ENCODE measurements around the gene MAP3K5.
"Not testable (repeated sequence)": the region's sequence is repeated elsewhere in the genome, so short reads cannot be mapped to it uniquely, and the experiment has no call there.

MAP3K5 gene

GRCh38 chr6:136701045-136701444, 91.2 kb downstream of the MAP3K5 start:
- no peak for TF ChIP-seq CTCF (IDR thresholded peaks at IDR 0.05; ENCODE audit: borderline replicate concordance, insufficient read depth, low read depth, low read length)
- no peak overlapping the region for H3K4me3 ChIP-seq (ENCODE audit: low read depth, low read length)

GRCh38 chr6:136699358-136699757, 92.9 kb downstream of the MAP3K5 start:
- no peak for TF ChIP-seq CTCF (IDR thresholded peaks at IDR 0.05; ENCODE audit: borderline replicate concordance, insufficient read depth, low read depth, low read length)
- no peak overlapping the region for H3K4me3 ChIP-seq (ENCODE audit: low read depth, low read length)

GRCh38 chr6:136696783-136697364, 95.4 kb downstream of the MAP3K5 start:
- no peak overlapping the region for H3K4me3 ChIP-seq (ENCODE audit: low read depth, low read length)
- TF ChIP-seq CTCF (IDR thresholded peaks at IDR 0.05; ENCODE audit: borderline replicate concordance, insufficient read depth, low read depth, low read length): no peak

GRCh38 chr6:136696238-136696637, 96.0 kb downstream of the MAP3K5 start:
- TF ChIP-seq CTCF (IDR thresholded peaks at IDR 0.05; ENCODE audit: borderline replicate concordance, insufficient read depth, low read depth, low read length): no peak

GRCh38 chr6:136695412-136695811, 96.9 kb downstream of the MAP3K5 start:
- no peak overlapping the region for H3K4me3 ChIP-seq (ENCODE audit: low read depth, low read length)
- no peak for TF ChIP-seq CTCF (IDR thresholded peaks at IDR 0.05; ENCODE audit: borderline replicate concordance, insufficient read depth, low read depth, low read length)

More at GRCh38 chr6:136696238-136696637, 96.0 kb downstream of the MAP3K5 start:
- H3K4me3 ChIP-seq (ENCODE audit: low read depth, low read length): no peak overlapping the region

GRCh38 chr6:136693090-136693489, 99.2 kb downstream of the MAP3K5 start:
- no peak for TF ChIP-seq CTCF (IDR thresholded peaks at IDR 0.05; ENCODE audit: borderline replicate concordance, insufficient read depth, low read depth, low read length)
- no peak overlapping the region for H3K4me3 ChIP-seq (ENCODE audit: low read depth, low read length)

- H3K4me3 ChIP-seq (ENCODE audit: low read depth, low read length): not testable (repeated sequence)
These were observed 104.4 kb downstream of the MAP3K5 start for GRCh38 chr6:136687894-136688293.

Measured in GM12875 (cell line).